ENCODE data around the gene LUC7L3. TPM values are rescaled to one million over a fixed set of nuclear protein-coding genes. Genes with fewer than 3 reads are reported as not detected.
A peak's percentile ranks its signal among the peaks of the same experiment; 100 is the strongest.

LUC7L3 gene
- total RNA-seq, 1 experiment from 2014 or later = 108 TPM

DNA sequence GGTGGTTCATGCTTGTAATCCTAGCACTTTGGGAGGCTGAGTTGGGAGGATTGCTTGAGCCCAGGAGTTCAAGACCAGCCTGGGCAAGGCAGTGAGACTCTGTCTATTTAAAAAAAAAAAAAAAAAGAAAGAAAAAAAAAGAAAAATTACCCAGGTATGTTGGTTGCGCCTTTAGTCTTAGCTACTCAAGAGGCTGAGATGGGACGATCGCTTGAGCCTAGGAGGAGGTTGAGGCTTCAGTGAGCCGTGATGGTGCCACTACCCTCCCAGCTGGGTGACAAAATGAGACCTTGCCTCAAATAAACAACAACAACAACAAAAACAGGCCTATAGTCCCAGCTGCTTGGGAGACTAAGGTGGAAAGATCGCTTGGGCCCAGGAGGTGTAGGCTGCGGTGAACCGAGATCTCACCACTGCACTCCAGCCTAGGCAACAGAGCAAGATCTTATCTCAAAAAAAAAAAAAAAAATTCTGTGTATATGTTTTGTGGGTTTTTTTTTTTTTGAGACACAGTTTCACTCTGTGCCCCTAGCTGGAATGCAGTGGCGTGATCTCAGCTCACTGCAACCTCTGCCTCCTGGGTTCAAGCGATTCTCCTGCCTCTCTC lies 60.4 kb downstream of the LUC7L3 start:
- Mint-ChIP-seq H3K4me1 (ENCODE audit: insufficient read depth, unreplicated experiment) (peaks cover 3% of the 10 kb centered on the region), H3K27me3 (ENCODE audit: insufficient read depth, unreplicated experiment) (no peaks in the 10 kb centered on the region), H3K36me3 (ENCODE audit: insufficient read depth, unreplicated experiment) (no peaks in the 10 kb centered on the region), H3K9me3 (ENCODE audit: unreplicated experiment) (no peaks in the 10 kb centered on the region), H3K27ac (ENCODE audit: low read depth, unreplicated experiment) (no peak overlapping the region), H3K4me3 (ENCODE audit: unreplicated experiment) (no peak overlapping the region)
- ChIA-PET POLR2A (interaction anchor here (0.5 kb wide), 1 partner anchor 341 kb away, joined by 3 read pairs; the partner anchor contains the start of gene SPAG9), CTCF (interaction anchor here (0.6 to 10.9 kb wide), 5 partner anchors 37 to 127 kb away, joined by 3 to 320 read pairs (median 3); no protein-coding TSS in a partner anchor)
- no peak for DNase-seq (ENCODE audit: unreplicated experiment)
- intact Hi-C loops (cut with micrococcal nuclease) = no loop called here
- TF ChIP-seq, protein P1, sequence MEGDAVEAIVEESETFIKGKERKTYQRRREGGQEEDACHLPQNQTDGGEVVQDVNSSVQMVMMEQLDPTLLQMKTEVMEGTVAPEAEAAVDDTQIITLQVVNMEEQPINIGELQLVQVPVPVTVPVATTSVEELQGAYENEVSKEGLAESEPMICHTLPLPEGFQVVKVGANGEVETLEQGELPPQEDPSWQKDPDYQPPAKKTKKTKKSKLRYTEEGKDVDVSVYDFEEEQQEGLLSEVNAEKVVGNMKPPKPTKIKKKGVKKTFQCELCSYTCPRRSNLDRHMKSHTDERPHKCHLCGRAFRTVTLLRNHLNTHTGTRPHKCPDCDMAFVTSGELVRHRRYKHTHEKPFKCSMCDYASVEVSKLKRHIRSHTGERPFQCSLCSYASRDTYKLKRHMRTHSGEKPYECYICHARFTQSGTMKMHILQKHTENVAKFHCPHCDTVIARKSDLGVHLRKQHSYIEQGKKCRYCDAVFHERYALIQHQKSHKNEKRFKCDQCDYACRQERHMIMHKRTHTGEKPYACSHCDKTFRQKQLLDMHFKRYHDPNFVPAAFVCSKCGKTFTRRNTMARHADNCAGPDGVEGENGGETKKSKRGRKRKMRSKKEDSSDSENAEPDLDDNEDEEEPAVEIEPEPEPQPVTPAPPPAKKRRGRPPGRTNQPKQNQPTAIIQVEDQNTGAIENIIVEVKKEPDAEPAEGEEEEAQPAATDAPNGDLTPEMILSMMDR (IDR thresholded peaks at IDR 0.05; ENCODE audit: unreplicated experiment) = no peak
- BruUV-seq (replicated peaks) = no TSS peak

DNA sequence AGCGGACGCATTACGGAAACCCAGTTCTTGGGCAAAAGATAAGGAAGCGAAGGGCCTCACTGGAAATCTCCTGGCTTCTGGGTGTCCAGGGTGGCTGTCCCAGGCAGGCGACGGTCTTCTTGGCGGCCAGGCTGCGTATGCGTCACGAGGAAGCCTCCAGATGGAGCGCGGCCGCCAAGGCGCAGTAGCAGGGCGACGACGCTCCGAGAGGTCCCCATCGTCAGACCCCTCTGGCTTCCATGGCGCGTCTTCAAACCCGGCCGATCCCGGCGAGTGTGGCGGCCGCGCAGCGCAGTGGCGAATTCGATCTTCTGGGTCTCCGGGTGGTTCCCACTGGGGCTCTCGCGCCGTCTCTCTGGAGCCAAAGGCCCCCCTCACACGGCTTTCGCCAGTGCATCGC lies 61.8 kb downstream of the LUC7L3 start:
- CTCF ChIA-PET = interaction anchor here (5.1 to 10.9 kb wide), 2 partner anchors 61 to 176 kb away, joined by 27 to 320 read pairs; no protein-coding TSS in a partner anchor
- TF ChIP-seq, protein P1 (IDR thresholded peaks at IDR 0.05; ENCODE audit: unreplicated experiment) = no peak
- H3K4me3 Mint-ChIP-seq (ENCODE audit: unreplicated experiment) = no peak overlapping the region
- H3K9me3 Mint-ChIP-seq (ENCODE audit: unreplicated experiment) = no peaks in the 10 kb centered on the region
- H3K27ac Mint-ChIP-seq (ENCODE audit: low read depth, unreplicated experiment) = no peak overlapping the region
- H3K36me3 Mint-ChIP-seq (ENCODE audit: insufficient read depth, unreplicated experiment) = no peaks in the 10 kb centered on the region
- no peaks in the 10 kb centered on the region for H3K27me3 Mint-ChIP-seq (ENCODE audit: insufficient read depth, unreplicated experiment)
- no TSS peak for BruUV-seq (replicated peaks)
- intact Hi-C loops (cut with micrococcal nuclease) = no loop called here
- no peak for DNase-seq (ENCODE audit: unreplicated experiment)
- H3K4me1 Mint-ChIP-seq (ENCODE audit: insufficient read depth, unreplicated experiment) = peaks cover 16% of the 10 kb centered on the region
- POLR2A ChIA-PET = interaction anchor here (0.6 to 1.0 kb wide), 2 partner anchors 45 to 60 kb away, joined by 3 read pairs; no protein-coding TSS in a partner anchor

DNA sequence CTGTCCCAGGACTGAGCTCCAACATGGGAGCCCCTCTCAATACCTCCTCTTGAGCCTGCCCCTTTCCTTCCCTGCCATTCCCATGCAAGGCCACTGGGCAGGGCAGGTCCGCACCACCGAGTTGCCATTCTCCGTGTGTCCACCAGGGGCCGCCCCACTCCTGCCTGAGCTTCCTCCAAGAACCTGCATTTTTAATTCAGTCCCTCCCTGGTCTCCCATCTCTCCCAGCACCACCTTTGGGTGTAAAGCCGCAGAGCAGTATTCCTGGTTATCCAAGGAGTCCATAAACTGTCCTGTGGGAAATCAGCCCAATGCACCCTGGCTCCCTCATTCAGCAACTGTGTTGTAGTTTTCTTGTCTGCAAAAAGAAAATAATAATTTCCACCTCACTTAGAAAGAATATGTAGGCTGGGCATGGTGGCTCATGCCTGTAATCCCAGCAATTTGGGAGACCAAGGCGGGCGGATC lies 63.8 kb downstream of the LUC7L3 start:
- no TSS peak for BruUV-seq (replicated peaks)
- POLR2A ChIA-PET = interaction anchor here (0.6 to 4.9 kb wide), 6 partner anchors 12 to 370 kb away, joined by 3 to 31 read pairs (median 4); partner anchors contain the start of gene TOB1
- TF ChIP-seq, protein P1 (IDR thresholded peaks at IDR 0.05; ENCODE audit: unreplicated experiment) = peak; percentile 94
- Mint-ChIP-seq H3K27ac (ENCODE audit: low read depth, unreplicated experiment) (no peak overlapping the region), H3K4me3 (ENCODE audit: unreplicated experiment) (no peak overlapping the region), H3K27me3 (ENCODE audit: insufficient read depth, unreplicated experiment) (no peaks in the 10 kb centered on the region), H3K36me3 (ENCODE audit: insufficient read depth, unreplicated experiment) (no peaks in the 10 kb centered on the region), H3K4me1 (ENCODE audit: insufficient read depth, unreplicated experiment) (peaks cover 28% of the 10 kb centered on the region), H3K9me3 (ENCODE audit: unreplicated experiment) (no peaks in the 10 kb centered on the region)
- peak; percentile 84 for DNase-seq (ENCODE audit: unreplicated experiment)
- CTCF ChIA-PET = interaction anchor here (0.5 to 10.9 kb wide), 39 partner anchors 9 to 466 kb away, joined by 3 to 320 read pairs (median 4); partner anchors contain the start of gene WFIKKN2
- intact Hi-C loops (cut with micrococcal nuclease) = loop anchor here (1.0 kb wide), 2 partner anchors 59 to 167 kb away; no protein-coding TSS in a partner anchor

DNA sequence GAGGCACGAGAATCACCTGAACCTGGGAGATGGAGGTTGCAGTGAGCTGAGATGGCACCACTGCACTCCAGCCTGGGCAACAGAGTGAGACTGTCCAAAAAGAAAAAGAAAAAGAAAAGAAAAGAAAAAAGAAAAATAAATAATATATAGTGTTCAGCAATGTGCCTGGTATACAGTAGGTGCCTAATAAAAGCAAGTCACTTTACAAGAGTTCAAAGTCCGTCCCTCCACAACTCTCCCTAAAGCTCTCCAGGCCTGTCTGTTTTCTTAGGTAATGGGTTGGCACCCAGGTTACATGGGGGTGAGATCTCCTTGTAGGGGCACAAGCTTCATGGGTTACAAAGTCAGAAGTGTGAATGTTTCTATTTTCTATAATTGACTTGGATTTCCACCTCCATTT lies 64.5 kb downstream of the LUC7L3 start:
- ChIA-PET CTCF (interaction anchor here (0.7 to 10.9 kb wide), 23 partner anchors 11 to 301 kb away, joined by 3 to 320 read pairs (median 7); partner anchors contain the start of genes ANKRD40CL and WFIKKN2), POLR2A (interaction anchor here (0.7 to 4.9 kb wide), 4 partner anchors 58 to 371 kb away, joined by 3 to 31 read pairs (median 13); partner anchors contain the start of gene TOB1)
- Mint-ChIP-seq H3K9me3 (ENCODE audit: unreplicated experiment) (no peaks in the 10 kb centered on the region), H3K4me3 (ENCODE audit: unreplicated experiment) (no peak overlapping the region), H3K36me3 (ENCODE audit: insufficient read depth, unreplicated experiment) (no peaks in the 10 kb centered on the region), H3K27ac (ENCODE audit: low read depth, unreplicated experiment) (no peak overlapping the region), H3K27me3 (ENCODE audit: insufficient read depth, unreplicated experiment) (no peaks in the 10 kb centered on the region), H3K4me1 (ENCODE audit: insufficient read depth, unreplicated experiment) (peaks cover 28% of the 10 kb centered on the region)
- intact Hi-C loops (cut with micrococcal nuclease) = loop anchor here (1.0 kb wide), 2 partner anchors 58 to 166 kb away; no protein-coding TSS in a partner anchor
- DNase-seq (ENCODE audit: unreplicated experiment) = no peak
- TF ChIP-seq, protein P1 (IDR thresholded peaks at IDR 0.05; ENCODE audit: unreplicated experiment) = no peak
- no TSS peak for BruUV-seq (replicated peaks)

Data from MCF 10A (cell line).